Gastrocnemius medialis (tissue), 4 donors: ENCODE data around the gene HMX1.

Experiments
- POLR2A ChIP-seq, 2 donors: fragments of 450-650 bp; IDR thresholded peaks; one replicate each; pipeline ENCODE4 v1.6.1; 2017; ENCODE audit warnings: antibody characterized with exemption in 2 of 2, mild to moderate bottlenecking in 2 of 2, moderate library complexity in 2 of 2
- TF ChIP-seq, protein P1 (sequence below), 5 experiments: fragments of 450-650 bp in 3 of 5; fragments of 200-600 bp in 2 of 5; sonication (generic) in 2 of 5; IDR thresholded peaks in 4 of 5; conservative IDR thresholded peaks in 1 of 5; 1 replicate in 4 of 5; 2 replicates in 1 of 5; pipeline ENCODE4 v1.5.1; 2016 to 2019; ENCODE audit warnings: antibody characterized with exemption in 5 of 5, mild to moderate bottlenecking in 3 of 5, moderate library complexity in 3 of 5

DNA sequence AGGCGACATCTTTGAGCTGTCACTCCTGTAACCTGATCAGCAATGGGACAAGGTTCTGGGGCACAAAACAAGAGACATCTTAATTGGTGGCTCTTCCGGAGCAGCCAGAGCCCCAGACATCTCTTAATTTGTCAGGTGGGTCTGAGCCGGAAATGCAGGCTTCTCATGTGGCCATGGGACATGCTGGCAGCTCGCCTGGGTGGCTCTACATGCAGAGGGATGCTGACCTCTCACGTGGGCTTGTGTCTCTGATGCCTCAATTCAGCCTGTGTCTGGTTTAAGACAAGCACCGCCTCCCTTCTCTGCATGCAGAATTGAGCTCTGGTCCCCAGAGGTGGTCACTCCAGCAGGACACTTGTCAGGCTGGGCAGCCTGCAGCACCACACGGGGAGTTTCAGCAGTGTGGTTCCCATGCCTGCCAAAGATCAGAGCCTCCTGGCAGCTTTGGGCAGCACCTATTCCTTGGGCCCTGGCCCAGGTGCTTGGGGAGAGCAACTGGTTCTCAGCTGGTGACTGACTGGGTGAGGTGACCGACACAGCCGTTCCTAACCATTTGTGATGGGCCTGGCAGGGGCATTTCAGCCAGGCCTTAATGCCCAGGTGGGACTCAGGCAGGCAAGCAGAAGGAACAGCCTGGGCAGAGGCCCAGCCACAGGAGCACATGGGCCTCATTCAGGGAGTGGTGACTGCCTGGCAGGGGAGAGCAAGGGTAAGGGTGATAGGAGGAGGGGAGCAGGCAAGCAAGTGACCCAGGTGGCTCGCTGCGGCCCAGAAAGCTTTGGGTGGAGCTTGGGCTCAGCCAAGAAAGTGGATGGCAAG lies 53.4 kb downstream of the HMX1 start:
- TF ChIP-seq, protein P1, sequence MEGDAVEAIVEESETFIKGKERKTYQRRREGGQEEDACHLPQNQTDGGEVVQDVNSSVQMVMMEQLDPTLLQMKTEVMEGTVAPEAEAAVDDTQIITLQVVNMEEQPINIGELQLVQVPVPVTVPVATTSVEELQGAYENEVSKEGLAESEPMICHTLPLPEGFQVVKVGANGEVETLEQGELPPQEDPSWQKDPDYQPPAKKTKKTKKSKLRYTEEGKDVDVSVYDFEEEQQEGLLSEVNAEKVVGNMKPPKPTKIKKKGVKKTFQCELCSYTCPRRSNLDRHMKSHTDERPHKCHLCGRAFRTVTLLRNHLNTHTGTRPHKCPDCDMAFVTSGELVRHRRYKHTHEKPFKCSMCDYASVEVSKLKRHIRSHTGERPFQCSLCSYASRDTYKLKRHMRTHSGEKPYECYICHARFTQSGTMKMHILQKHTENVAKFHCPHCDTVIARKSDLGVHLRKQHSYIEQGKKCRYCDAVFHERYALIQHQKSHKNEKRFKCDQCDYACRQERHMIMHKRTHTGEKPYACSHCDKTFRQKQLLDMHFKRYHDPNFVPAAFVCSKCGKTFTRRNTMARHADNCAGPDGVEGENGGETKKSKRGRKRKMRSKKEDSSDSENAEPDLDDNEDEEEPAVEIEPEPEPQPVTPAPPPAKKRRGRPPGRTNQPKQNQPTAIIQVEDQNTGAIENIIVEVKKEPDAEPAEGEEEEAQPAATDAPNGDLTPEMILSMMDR (IDR thresholded peaks at IDR 0.05 in 4 of 5, conservative IDR thresholded peaks at IDR 0.05 in 1 of 5) = no peak
- TF ChIP-seq POLR2A (IDR thresholded peaks at IDR 0.05) = no peak
